GM21360 (cell line): Measurements from ENCODE around the gene TEX19.
"Not testable (repeated sequence)": the region's sequence is repeated elsewhere in the genome, so short reads cannot be mapped to it uniquely, and the experiment has no call there.

ENCODE experiments used
- ATAC-seq: cut with Tn5 transposase; IDR thresholded peaks from one replicate; pipeline ENCODE4 v1.9.1; 2021; ENCODE audit warnings: mild to moderate bottlenecking, moderate library complexity; ENCODE audit not compliant: unreplicated experiment

Gene TEX19

DNA sequence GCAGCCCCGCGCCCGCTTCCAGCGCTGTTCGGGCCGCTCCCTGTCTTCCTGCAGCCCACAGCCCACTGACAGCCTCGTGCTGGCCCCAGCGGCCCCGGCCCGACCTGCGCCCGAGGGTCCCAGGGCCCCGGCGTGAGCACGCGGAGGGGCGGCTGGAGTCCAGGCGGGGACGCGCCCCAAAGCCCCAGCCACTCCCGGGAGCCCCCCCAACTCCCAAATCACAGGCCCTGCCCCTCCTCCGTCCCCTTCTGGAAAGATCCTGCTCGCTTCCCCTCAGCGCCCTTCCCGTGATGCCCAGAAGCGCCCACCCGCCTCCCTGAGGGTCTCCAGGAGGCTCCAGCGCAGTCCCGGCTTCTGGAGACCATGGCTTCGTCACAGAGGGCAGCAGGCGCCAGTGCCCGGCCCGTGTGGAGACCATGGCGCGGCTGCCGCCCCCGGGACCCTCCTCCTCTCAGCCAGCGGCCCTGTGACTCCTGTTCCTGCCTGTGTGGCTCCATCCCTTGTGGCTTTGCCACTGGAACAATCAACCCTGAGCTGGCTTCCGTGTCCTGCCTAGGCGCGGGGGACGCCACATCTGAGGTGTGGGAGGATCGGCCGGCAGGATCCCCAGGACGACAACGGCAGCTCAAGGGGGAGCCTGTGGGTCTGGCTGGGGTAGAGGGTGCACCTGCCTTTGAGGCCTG lies 16.5 kb downstream of the TEX19 start:
- ATAC-seq, result no peak

- no peak for ATAC-seq
Measured at GRCh38 chr17:82376042-82376730, 17.1 kb downstream of the TEX19 start.

GRCh38 chr17:82377294-82377693 lies 18.2 kb downstream of the TEX19 start:
- ATAC-seq, result not testable (repeated sequence)

GRCh38 chr17:82377924-82378740 lies 19.1 kb downstream of the TEX19 start:
- ATAC-seq, result no peak

GRCh38 chr17:82378741-82379021 lies 19.6 kb downstream of the TEX19 start:
- ATAC-seq, result no peak

- ATAC-seq, result no peak
Measured at GRCh38 chr17:82380860-82381702, 22.0 kb downstream of the TEX19 start.

- ATAC-seq, result not testable (repeated sequence)
Measured at GRCh38 chr17:82381703-82382009, 22.6 kb downstream of the TEX19 start.

DNA sequence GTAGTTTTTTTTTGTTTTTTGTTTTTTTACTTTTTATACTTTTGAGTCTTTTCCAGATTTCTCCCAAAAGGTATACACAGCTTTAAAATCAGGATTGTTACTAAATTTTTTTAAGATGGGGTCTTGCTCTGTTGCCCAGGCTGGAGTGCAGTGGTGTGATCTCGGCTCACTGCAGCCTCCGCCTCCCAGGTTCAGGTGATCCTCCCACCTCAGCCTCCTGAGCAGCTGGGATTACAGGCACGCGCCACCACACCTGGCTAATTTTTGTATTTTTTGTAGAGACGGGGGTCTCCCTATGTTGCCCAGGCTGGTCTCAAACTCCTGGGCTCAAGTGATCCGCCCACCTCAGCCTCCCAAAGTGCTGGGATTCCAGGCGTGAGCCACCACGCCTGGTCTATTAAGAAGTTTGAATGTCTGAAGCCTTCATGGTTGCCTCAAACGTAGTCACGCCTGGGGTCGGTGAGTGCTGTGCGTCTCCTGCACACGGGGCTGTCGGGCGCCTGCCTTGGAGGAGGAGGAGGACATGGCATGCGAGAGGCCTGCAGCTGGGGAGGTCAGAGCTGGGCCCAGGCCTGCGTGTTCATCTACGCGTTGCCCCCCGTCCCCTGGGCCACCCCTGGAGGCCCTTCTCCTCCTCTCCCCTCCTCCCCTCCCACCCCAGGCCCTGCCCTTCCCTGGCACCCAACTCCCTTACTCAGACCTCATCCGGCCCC lies 23.3 kb downstream of the TEX19 start:
- not testable (repeated sequence) for ATAC-seq

DNA sequence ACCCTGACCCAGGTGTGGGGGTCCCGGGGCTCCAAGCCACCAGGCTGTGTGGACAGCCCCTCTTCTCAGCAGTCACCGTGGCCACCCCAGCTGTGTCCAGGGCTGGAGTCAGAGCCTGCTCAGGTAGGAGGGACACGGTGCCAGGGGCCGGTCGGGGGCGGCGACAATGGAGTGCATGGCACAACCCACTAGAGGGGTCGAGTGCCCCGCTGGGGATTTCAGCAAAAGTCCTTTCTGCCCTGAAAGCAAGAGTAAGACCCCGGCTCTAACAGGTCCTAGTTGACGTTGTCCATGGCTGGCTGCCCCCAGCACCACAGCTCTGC lies 23.8 kb downstream of the TEX19 start:
- ATAC-seq, result no peak

DNA sequence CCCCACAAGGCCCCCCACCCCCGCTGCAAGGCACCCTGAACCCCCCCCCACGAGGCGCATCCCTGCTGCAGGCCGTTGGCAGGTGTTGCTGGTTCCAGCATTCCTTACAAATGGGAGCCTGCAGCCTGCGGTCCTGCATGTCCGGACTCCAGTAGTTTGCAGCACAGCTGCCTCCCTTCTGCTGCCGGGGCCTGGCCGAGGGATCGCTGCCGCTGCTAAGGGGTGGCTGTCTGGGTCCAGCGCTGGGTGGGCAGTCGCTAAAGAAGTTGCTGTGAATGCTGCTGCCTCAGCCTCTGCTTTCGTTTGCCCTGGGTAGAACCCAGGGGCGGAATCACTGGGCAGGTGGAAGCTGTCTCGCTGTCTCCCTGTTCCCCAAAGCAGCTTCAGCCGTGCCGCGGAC lies 24.4 kb downstream of the TEX19 start:
- ATAC-seq, result no peak

DNA sequence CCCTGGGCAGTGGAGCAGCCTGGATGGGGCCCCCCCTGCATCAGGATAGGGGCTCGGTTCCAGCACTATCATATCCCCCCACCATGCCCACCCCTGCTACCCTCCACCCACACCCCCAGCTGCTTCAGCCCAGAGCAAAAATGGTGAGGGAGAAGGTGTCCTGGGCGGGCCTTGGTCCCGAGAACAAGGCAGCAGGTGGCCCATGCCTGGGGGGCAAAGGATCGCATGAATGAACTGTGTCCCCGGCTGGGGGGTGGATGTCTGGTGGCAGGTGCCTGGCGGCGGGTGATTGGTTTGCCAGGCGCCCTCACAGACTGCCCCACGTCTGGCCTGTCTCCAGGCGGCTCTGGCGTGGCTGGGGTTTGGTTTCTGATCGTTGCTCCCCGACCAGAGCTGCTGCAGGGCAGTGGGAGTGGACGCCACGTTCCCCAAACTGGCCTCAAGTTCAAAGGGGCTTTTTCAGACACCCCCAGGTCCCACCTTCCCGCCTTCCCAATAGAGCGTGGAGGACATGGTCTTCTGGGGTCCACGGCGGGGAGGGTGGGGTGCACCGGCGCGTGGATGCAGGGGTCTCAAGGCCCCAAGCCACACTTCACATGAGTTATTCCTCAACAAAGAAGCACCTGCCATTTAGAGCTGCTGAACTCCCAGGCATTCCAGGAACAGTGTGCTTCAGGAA lies 25.1 kb downstream of the TEX19 start:
- ATAC-seq, result no peak

DNA sequence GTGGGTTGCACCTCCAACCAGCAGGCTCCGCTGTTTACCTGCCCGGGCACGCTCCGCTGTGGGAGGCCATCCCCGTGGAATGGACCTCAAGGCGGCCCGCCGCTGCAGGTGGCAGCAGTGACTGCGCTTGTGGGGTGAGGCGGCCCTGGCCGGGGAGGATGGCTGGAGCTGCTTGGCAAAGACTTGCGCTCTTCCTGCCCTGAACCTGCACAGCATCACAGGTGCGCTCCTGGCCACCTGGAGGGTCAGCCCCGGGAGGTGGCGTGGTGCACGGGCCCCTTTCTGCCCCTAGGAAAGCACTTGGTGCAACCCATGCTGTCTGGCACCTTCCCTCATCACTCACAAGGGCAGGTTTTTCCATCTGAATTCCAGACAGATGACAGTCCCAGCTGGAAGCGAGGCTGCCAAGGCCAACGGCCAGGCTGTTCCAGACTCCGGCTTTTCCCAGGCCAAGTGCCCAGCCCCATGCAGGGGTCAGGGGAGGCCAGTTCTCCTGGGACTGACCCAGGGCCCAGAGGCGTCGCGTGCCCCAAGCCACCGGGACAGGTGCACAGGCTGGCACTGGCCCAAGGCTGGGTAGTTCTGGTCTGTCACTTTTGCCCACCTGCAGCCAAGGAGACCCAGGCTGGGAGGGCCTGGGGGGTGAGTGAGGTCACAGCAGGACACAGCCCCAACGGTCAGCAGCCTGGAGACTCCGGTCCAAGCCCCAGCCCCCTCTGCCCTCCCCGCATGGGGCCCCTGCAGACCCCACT lies 25.9 kb downstream of the TEX19 start:
- no peak for ATAC-seq

- no peak for ATAC-seq
Measured at GRCh38 chr17:82385559-82386254, 26.7 kb downstream of the TEX19 start.

- no peak for ATAC-seq
Measured at GRCh38 chr17:82386255-82386831, 27.3 kb downstream of the TEX19 start.

GRCh38 chr17:82386881-82387704 lies 28.0 kb downstream of the TEX19 start:
- ATAC-seq, result no peak

DNA sequence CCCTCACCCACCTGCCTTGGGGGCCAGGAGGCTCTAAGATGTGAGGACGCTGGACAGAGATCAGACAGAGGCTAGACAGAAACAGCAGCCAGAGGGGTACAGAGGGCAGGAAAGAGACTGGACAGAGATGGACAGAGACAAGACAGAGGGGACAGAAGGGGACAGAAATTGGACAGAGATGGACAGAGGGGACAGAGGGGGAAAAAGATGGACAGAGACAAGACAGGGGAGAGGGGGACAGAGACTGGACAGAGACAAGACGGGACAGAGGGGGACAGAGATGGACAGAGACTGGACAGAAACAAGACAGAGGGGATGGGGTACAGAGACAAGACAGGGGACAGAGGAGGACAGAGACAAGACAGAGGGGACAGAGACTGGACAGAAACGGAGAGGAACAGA lies 28.7 kb downstream of the TEX19 start:
- no peak for ATAC-seq

GRCh38 chr17:82388223-82388921 lies 29.3 kb downstream of the TEX19 start:
- no peak for ATAC-seq
